HG02798 (cell line): Measurements from ENCODE around the gene AANAT.

Source experiments
- ATAC-seq: cut with Tn5 transposase; IDR thresholded peaks from one replicate; pipeline ENCODE4 v1.9.1; 2021; ENCODE audit warnings: mild to moderate bottlenecking; ENCODE audit not compliant: unreplicated experiment, poor library complexity

The AANAT gene

GRCh38 chr17:76441686-76442340 lies 25.6 kb upstream of the AANAT start:
- ATAC-seq, result no peak

GRCh38 chr17:76442341-76443338 lies 24.8 kb upstream of the AANAT start:
- no peak for ATAC-seq

DNA sequence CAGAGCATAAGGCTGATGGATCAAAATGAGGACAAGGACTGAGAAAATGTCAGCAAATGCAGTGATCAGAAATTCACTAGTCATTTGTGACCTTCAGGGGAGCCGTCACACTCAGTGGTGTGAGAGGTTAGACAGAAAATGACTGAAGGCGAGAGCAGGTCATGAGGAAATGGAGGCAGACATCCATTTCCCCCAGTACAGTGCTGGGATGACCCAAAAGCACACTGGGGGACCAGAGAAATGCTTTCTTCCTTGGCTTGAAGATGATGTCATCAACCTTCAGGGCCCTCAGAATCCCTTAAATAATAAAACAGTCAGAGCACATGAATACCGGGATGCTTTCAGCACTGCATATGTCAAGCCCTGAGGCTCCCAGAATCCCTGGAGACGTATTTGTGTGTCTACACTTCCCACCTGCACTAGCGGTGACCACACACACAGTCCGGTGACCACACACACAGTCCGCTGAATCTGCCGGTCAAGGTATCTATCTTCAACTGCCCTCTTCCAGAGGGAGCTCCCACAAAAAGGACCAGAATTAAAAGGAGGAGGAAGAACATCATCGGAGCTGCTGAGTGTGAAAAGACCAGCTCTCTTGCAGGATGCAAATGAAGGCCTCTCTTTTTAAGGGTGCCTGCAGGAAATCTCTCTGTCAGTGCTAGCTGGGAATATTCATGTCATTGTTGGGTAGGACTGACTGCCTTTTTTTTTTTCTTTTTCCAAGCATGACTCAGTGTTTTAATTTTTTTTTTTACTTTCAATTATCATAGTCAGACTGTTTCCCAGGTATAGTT lies 22.7 kb upstream of the AANAT start:
- ATAC-seq, result no peak

- ATAC-seq, result no peak
Measured at GRCh38 chr17:76445697-76446448, 21.5 kb upstream of the AANAT start.

GRCh38 chr17:76446449-76447231 lies 20.8 kb upstream of the AANAT start:
- ATAC-seq, result no peak

DNA sequence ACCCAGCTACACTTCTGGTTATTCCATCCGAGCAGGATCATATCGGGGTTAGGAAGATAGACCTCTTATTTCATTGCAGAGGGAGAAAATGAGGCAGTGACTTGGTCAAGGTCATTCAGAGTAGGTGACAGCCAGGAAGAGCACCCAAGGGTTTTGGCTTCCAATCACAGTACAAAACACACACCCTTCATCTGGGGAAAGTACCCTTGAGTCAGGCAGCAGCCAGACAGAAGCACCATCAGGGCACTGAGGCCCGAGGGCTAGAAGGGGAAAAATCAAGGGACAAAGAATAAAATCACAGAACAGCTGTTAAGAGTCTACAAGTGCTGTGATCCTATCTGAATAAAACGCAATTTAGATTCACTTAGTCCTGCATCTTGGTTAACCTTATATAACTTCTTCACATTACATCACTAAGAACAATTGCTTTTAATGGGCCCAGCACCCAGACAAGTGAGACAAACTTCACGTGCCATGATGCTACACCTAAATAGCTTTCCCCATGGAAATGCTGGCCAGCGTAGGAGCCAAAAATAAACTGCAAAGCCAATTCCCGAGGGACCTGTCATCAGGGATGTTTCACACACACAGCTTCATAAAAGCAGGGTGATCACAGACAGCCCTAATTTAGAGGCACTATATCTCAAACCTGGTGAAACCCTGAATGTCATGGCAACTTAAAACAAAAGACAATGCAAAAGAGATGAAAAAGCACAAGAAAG lies 19.3 kb upstream of the AANAT start:
- no peak for ATAC-seq

DNA sequence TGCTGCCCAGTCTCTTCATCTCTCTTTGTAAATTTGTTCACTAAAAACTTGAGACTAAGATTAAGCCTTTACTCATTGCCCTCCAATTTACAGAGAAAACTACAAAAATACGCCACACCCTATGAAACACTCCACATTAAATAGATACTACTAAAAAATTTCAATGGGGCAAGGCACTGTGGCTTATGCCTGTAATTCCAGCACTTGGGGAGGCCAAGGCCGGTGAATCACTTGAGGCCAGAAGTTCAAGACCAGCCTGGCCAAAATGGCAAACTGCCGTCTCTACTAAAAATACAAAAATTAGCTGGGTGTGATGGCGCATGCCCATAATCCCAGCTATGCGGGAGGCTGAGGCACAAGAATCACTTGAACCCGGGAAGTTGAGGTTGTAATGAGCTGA lies 18.3 kb upstream of the AANAT start:
- ATAC-seq, result no peak

DNA sequence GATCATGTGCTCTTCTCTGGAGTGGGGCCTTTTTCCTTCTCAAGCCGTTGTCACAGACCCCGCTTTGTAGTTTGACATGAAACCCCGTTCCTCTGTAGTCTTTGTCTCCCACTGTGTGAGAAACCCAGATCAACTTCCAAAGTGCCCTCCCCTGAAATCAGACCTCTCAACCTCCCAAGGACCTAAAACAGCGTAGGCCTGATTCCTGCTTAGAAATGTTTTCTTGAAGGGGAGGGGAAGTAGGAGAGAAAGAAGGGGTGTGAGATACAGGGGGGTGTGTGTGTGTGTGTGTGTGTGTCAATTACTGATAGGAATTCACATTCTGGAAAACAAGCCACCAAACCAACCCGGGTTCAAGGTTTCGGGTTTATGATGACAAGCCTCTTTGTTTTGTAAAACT lies 15.9 kb upstream of the AANAT start:
- ATAC-seq, result no peak

GRCh38 chr17:76452127-76452659 lies 15.2 kb upstream of the AANAT start:
- peak; percentile 17 for ATAC-seq

DNA sequence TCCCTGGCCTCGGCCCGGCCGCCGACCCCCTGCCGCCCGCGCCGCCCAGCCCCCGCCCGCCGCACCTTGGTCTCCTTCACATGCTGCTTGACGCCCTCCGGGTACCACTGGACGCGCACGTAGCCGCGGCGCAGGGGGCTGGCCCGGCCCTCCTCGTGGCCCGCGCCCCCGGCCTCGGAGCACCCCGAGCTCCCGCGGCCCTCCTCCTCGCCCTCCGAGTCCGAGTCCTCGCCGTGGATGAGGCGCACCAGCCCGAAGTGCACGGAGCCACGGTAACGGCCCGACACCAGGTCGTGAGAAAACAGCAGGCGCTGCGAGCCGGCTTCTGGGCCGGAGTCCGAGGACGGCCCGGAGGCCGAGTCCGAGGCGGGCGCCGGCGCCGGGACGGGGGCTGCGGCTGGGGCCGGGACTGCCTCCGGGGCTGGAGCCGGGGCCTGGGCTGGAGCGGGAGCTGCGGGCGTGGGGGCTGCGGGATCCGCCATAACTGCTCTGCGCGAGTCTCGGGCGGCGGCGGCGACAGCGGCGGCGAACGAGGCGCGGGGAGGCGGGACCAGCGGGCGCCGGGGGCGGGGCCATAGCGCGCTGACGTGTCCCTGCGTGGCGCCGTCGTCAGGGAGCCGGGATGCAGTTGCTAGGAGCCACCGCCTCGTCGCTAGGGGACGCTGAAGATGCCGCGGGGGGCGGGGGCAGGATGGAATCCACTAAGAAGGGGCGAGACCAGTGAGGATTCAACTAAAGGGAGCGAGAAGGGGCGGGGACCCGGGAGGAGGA lies 14.6 kb upstream of the AANAT start, which contains the start of gene UBE2O:
Gene UBE2O (minus strand): TSS at position 493 of the 771 bp plus-strand sequence. CDS start 11 bp downstream, at position 482.
- ATAC-seq, result peak; percentile 97

DNA sequence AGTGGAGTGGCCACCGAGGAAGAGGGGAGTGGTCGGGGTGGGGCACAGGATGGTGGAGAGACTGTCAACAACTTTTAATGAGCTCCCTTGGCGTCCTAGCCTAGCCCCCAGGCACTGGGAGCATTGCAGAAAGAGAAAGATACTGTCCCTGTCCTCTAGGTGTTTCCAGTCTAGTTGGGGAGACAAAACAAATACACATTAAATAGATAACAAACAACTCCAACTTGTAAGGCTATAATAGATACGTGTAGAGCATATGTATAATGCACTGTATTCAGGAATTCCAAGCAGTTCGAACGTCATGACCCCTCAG lies 14.0 kb upstream of the AANAT start:
- no peak for ATAC-seq

DNA sequence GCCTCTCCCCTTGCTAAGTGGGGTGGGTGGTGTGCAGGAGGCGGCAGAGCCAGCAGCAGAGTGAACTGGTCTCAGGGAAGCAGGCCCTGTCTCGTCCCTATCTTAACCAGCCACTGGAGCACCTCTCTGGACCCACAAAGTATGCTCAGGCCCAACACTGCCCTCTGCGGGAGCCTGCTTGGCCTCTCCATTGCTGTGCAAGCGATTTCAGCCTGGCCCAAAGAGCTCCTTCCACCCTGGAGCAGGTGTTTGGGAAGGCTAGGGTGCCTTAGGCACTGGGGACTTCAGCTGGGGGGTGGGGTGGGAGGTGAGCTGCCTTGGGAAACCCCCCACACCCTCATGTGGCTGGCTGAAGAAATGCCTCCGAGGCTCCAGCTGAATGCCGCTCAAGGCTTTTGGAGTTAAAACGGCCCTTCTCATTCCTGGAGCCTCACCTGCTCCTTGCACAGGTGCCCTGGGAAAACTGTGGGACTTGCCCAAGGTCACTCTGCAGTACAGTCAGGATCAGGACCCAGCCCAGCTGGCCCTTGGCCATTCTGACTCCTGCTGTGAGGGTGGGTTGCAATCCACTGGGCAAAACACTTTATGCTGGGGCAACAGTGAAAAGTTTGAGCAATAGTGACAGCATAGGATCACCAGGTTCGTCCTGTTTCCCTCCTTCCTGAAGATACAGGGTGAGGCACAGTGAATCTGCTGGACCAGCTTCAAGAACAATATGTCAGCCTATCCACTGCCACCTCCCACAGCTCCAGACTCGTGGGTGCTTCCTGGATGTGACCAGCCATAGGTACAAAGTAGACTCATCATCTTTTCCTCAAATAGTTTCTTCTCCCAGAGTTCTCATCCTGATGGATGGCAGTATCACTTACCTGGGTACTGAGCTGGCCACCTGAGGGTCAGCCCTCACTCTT lies 8.6 kb upstream of the AANAT start:
- no peak for ATAC-seq

DNA sequence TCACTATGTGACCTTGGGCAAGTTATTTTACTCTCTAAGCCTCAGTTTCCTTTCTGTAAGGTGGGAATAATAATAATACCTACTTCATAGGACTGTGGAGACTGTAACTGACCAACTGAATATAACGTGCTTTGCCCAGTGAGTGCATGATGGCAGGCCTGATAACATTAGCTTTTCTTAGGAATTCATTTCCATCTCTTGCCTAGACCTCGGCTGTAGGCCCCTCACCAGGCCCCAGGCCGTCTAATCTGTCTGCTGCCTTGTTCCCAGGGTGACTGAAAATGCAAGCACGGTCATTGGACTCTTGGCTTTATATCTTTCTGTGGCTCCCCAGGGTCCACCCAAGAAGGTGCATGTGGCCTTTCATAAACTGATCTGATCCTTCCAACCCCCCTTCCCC lies 7.7 kb upstream of the AANAT start:
- ATAC-seq, result no peak

DNA sequence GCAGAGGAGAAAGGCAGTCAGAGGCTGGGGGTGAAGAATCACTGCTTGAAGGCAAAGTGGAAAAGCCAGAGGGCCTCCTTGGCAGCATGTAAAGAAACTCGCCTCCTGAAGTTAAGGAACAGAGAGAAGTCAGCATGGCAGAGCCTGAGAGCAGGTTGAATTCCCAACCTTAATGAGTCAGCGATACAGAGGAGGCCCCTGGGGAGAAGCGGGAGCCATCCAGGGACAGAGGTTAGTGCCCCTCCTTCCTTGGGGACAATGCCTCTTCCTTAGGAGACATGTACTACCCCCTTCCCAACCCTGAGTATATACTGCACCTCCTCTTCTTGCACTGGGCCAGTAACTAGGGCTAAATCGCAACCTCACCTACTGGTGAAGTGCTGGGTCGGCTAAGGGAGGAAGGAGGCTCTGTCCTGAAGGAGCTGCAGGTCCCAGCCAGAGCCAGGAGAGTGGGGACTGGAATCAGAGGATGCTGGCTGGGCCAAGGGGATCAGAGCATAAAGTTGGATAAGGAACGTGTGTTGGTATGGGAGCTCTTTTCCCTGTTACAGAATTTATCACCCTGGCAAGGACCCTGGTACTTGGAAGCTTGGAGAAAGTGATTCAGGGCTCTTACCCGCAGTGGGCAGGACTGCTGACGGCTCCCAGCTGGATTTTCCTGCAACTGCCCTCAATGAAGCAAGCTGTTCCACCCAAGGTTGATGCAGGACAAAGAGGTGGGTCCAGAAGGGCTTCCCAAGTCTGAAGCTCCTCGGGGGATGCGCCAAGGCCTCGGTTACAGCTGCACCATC lies 5.4 kb upstream of the AANAT start:
- ATAC-seq, result no peak

- no peak for ATAC-seq
Measured at GRCh38 chr17:76462556-76463290, 4.7 kb upstream of the AANAT start.
